ENCODE data around the gene AICDA.

The AICDA gene

GRCh38 chr12:8559676-8560075, 53.0 kb downstream of the AICDA start:
- Mint-ChIP-seq H3K4me3 (no peak overlapping the region), H3K36me3 (ENCODE audit: low read depth) (no peaks in the 10 kb centered on the region), H3K9me3 (peaks cover 16% of the 10 kb centered on the region), H3K4me1 (ENCODE audit: low read depth) (peaks cover 4% of the 10 kb centered on the region), H3K27ac (no peak overlapping the region), H3K27me3 (no peaks in the 10 kb centered on the region)
- intact Hi-C loops (cut with micrococcal nuclease) = no loop called here

DNA sequence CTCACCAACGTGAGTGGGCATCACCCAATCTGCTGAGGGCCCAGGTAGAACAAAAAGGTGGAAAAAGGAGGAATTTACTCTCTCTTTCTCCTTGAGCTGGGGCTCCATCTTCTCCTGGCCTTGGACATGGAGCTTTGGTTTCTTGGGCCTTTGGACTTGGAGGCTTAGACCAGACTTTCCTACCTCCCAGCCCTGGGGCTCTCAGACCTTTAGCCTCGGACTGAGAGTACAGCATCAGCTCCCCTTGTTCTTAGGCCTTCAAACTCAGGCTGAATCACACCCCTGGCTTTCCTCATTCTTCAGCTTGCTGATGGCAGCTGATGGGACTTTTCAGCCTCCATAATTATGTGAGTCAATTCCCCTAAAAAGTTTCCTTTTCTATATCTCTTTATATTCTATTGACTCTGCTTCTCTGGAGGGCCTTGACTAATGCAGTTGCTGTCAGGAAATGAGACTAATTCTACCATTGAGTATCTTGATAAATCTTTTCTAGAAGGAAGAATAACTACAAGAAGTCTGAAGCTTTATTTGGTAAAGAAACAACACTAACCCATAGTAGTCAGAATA, 56.0 kb downstream of the AICDA start:
- intact Hi-C loops (cut with micrococcal nuclease) = no loop called here
- Mint-ChIP-seq H3K4me3 (no peak overlapping the region), H3K27ac (no peak overlapping the region), H3K36me3 (ENCODE audit: low read depth) (no peaks in the 10 kb centered on the region), H3K27me3 (no peaks in the 10 kb centered on the region), H3K9me3 (no peaks in the 10 kb centered on the region), H3K4me1 (ENCODE audit: low read depth) (peaks cover 7% of the 10 kb centered on the region)

DNA sequence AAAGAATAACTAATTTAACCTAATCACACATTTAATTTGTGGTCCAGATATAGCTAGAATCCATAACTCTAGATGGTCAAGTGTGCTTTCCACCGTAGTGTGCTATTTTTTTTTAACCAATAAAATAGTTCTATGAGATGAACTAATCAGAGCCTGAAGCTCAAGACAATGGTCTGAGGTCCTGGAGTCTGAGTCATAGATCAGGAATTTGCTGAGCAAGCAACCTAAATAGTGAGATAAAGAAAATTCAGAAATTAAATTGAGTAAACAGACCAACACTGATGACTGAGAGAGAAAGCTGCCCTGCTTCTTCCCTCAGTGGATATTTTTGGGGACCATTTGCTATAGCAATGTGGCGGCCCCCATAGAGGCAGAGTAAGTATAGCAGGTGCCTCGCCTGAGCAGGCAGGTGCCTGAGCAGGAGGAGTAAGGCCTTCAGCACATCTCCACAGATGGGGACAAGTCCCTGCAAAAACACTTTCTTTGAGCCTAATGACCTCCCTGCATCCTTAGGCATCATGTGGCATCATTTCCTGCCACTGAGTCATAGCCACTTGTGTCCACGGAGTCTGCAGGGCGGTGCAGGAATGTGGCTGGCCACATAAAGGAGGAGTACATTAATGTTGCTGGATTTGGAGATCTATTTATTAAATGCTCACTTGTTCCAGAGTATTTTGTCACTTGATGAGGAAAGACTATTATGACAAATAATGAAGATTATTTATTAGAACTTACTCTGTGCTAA, 58.0 kb downstream of the AICDA start:
- Mint-ChIP-seq H3K4me1 (ENCODE audit: low read depth) (peaks cover 7% of the 10 kb centered on the region), H3K9me3 (no peaks in the 10 kb centered on the region), H3K4me3 (no peak overlapping the region), H3K27me3 (no peaks in the 10 kb centered on the region), H3K27ac (no peak overlapping the region), H3K36me3 (ENCODE audit: low read depth) (no peaks in the 10 kb centered on the region)
- intact Hi-C loops (cut with micrococcal nuclease) = no loop called here

DNA sequence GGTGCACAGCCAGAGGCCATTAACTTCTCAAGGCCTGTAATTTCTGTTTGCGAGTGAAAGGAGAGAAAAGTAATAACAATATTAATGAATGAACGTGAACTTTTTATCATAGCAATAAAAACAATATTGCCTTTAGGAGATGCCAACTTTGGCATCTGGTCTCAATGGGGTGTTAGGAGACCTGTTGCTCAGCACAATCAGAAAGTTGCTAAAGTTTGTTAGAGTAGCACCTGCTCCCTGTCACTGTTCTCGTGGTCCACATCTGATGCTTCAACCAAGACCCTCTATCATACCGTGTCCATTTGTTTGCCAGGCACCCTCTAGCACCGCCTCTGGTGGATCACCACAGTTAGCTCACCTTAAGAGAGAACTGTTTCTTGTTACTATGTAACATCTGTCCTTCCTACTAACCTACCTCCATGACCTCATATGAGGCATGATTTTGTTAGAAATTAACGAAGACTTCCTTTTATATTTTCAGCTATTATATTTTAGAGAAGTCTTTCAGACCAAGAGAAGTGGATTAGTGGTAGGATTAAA, 59.5 kb downstream of the AICDA start:
- Mint-ChIP-seq H3K36me3 (ENCODE audit: low read depth) (no peaks in the 10 kb centered on the region), H3K4me3 (no peak overlapping the region), H3K9me3 (no peaks in the 10 kb centered on the region), H3K27ac (no peak overlapping the region), H3K4me1 (ENCODE audit: low read depth) (peaks cover 7% of the 10 kb centered on the region), H3K27me3 (peaks cover 2% of the 10 kb centered on the region)
- intact Hi-C loops (cut with micrococcal nuclease) = no loop called here

Measured in dendritic cell treated with granulocyte-macrophage colony-stimulating factor and Interleukin-4, amounts not matched to agents 40 ng/mL and 50 ng/mL, for 4 days (primary cell).